GM12873 (cell line): ENCODE measurements around the gene PNPLA4.

Source experiments
- TF ChIP-seq, protein P1 (sequence below): IDR thresholded peaks from 2 replicates; pipeline ENCODE4 v1.5.1; 2012; ENCODE audit warnings: low read depth, mild to moderate bottlenecking, moderate library complexity, low read length, control low read depth; ENCODE audit not compliant: insufficient read depth; ENCODE audit errors: missing control alignments

PNPLA4 gene

DNA sequence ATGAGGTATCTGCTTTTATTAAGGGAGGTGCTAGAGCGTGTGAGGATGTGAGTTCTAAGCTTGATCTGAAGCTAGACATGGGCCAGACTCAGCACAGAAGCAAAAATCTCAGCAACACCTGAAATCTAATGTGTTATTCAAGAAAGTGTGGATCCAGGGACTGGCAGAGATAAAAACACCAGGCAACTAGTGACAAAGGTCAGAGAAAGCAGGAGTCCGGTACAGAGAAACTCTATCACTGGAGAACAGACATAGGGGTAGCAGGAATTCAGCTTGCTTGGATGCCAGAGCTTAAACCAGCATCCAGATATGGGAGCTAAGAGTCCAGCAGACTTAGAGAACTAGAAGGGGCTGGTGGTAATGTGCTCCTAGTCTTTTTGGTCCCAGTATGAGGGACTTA is 50.3 kb downstream of the PNPLA4 start:
- TF ChIP-seq, protein P1, sequence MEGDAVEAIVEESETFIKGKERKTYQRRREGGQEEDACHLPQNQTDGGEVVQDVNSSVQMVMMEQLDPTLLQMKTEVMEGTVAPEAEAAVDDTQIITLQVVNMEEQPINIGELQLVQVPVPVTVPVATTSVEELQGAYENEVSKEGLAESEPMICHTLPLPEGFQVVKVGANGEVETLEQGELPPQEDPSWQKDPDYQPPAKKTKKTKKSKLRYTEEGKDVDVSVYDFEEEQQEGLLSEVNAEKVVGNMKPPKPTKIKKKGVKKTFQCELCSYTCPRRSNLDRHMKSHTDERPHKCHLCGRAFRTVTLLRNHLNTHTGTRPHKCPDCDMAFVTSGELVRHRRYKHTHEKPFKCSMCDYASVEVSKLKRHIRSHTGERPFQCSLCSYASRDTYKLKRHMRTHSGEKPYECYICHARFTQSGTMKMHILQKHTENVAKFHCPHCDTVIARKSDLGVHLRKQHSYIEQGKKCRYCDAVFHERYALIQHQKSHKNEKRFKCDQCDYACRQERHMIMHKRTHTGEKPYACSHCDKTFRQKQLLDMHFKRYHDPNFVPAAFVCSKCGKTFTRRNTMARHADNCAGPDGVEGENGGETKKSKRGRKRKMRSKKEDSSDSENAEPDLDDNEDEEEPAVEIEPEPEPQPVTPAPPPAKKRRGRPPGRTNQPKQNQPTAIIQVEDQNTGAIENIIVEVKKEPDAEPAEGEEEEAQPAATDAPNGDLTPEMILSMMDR, result no peak

DNA sequence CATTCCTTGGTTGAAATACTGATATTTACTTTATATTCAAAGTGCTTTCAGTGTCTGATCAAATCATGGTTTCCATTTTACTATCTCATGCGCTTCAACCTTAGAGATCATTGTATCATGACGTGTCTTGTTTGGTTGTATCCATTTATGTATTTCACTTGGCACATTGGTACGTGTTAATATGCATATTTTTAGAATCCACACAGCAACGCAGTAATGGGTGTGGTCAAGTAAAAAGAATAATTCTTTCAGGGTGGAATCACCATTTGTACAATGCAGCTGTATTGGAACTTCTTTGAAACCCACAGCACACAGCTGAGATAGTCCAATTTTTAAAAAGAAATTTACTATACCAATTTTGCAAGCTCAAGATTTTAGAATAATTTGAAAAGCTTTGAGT is 55.2 kb downstream of the PNPLA4 start:
- TF ChIP-seq, protein P1, result no peak

DNA sequence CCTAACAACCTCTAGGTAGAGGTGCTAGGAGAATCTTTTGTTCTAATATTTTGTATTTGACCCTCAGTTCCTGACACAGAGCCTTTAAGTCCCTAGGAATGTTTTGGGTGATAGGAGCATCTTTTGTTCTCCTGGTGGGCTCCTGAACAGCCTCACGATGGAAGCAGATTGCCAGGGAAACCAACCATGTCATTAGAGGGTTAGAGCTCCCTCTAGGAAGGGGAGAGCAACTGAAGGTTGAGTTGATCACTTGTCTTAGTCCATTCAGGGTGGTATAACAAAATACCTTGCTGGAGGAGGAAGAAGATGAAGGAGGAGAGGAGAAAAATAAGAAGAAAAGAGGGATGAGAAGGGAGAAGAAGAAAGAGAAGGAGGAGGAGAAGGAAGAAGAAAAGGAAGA is 75.0 kb downstream of the PNPLA4 start:
- TF ChIP-seq, protein P1, result no peak
